ENCODE measurements around the gene CHCHD6. TPM values are rescaled to one million over a fixed set of nuclear protein-coding genes. Genes with fewer than 3 reads are reported as not detected.

CHCHD6 gene
- total and polyA plus RNA-seq, 2 of the 4 experiments (the other 2 are of a cell fraction): 18.8 to 28.9 TPM

- no peak overlapping the region for H3K9ac ChIP-seq (ENCODE audit: low read depth, low read length)
- DNase-seq: no peak
- H3K27me3 ChIP-seq (ENCODE audit: control insufficient read depth, insufficient read depth, low read length): no peaks in the 10 kb centered on the region
- H4K5ac ChIP-seq (ENCODE audit: low read depth, low read length): no peak overlapping the region
- H3K9me1 ChIP-seq (ENCODE audit: insufficient read depth, low read length): no peaks in the 10 kb centered on the region
- H4K91ac ChIP-seq (ENCODE audit: insufficient read depth, low read depth, low read length): no peak overlapping the region
- H2BK5ac ChIP-seq (ENCODE audit: low read depth, low read length, poor library complexity, severe bottlenecking): no peak overlapping the region
- no peak overlapping the region for H3K4ac ChIP-seq (ENCODE audit: low read depth, low read length)
- H2AK5ac ChIP-seq (ENCODE audit: low read depth, low read length): no peak overlapping the region
- H3K4me3 ChIP-seq (ENCODE audit: insufficient read depth, low read depth, low read length): no peak overlapping the region
- H3K9me3 ChIP-seq (ENCODE audit: control insufficient read depth, insufficient read depth, low read length): no peaks in the 10 kb centered on the region
- no CpG with 5 or more reads among the region's 1 CpG for WGBS, 2 experiments (ENCODE audit: extremely low coverage in 2 of 2, insufficient read length in 1 of 2)
- no peak overlapping the region for H3K27ac ChIP-seq (ENCODE audit: insufficient read depth, low read length)
- H3K4me1 ChIP-seq (ENCODE audit: control insufficient read depth, insufficient read depth, low read length): no peaks in the 10 kb centered on the region
- CTCF ChIA-PET: no interaction called here
- no peaks in the 10 kb centered on the region for H4K20me1 ChIP-seq (ENCODE audit: insufficient read depth, low read length)
- H3K56ac ChIP-seq (ENCODE audit: extremely low read depth, insufficient read depth, low read length): no peak overlapping the region
- TF ChIP-seq RAD21 (IDR thresholded peaks at IDR 0.05; ENCODE audit: low read length) (no peak), FOS (IDR thresholded peaks at IDR 0.05; ENCODE audit: low read depth, low read length) (no peak), NFE2L2 (IDR thresholded peaks at IDR 0.05; ENCODE audit: low read depth, low read length) (no peak), MXI1 (IDR thresholded peaks at IDR 0.05; ENCODE audit: borderline replicate concordance, low read depth, low read length) (no peak), SMC3 (IDR thresholded peaks at IDR 0.05; ENCODE audit: low read depth, low read length) (no peak), MAFK (IDR thresholded peaks at IDR 0.05; ENCODE audit: low read depth, low read length) (no peak), CEBPB (IDR thresholded peaks at IDR 0.05; ENCODE audit: low read depth, low read length) (no peak), RFX5 (IDR thresholded peaks at IDR 0.05; ENCODE audit: low read depth, low read length) (no peak), USF2 (IDR thresholded peaks at IDR 0.05; ENCODE audit: low read depth, low read length) (no peak)
- TF ChIP-seq, protein P1, sequence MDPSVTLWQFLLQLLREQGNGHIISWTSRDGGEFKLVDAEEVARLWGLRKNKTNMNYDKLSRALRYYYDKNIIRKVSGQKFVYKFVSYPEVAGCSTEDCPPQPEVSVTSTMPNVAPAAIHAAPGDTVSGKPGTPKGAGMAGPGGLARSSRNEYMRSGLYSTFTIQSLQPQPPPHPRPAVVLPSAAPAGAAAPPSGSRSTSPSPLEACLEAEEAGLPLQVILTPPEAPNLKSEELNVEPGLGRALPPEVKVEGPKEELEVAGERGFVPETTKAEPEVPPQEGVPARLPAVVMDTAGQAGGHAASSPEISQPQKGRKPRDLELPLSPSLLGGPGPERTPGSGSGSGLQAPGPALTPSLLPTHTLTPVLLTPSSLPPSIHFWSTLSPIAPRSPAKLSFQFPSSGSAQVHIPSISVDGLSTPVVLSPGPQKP (IDR thresholded peaks at IDR 0.05; ENCODE audit: borderline replicate concordance, low read depth, low read length): no peak
- H2BK20ac ChIP-seq (ENCODE audit: low read depth, low read length): no peak overlapping the region
- dilution Hi-C loops (cut with HindIII; ENCODE audit: low sequenced_read_pairs, unreplicated experiment) (no loop called here), intact Hi-C loops (cut with micrococcal nuclease) (no loop called here), in situ Hi-C loops (cut with MboI; ENCODE audit: low sequenced_read_pairs) (no loop called here)
- no peak for ATAC-seq (ENCODE audit: low read depth)
- no peak overlapping the region for H2AFZ ChIP-seq (replicated peaks; ENCODE audit: low read length, poor library complexity)
- no peak overlapping the region for H2BK15ac ChIP-seq (ENCODE audit: low read depth, low read length)
- H3K4me2 ChIP-seq (ENCODE audit: low read depth, low read length): no peak overlapping the region
- H3K36me3 ChIP-seq (ENCODE audit: control insufficient read depth, insufficient read depth, low read length): no peaks in the 10 kb centered on the region
- no peak overlapping the region for H3K14ac ChIP-seq (replicated peaks; ENCODE audit: low read depth, low read length)
- no peak overlapping the region for H2AK9ac ChIP-seq (replicated peaks; ENCODE audit: low read depth, low read length, poor library complexity)
- H2BK120ac ChIP-seq (ENCODE audit: low read depth, low read length): no peak overlapping the region
- no peak overlapping the region for H3K23ac ChIP-seq (ENCODE audit: low read depth, low read length)
- no TSS peak for BruUV-seq (replicated peaks)
- no peak overlapping the region for H4K8ac ChIP-seq (ENCODE audit: low read depth in 2 of 2, low read length in 2 of 2)
- POLR2A ChIA-PET (ENCODE audit: unreplicated experiment): no interaction called here
- H3K18ac ChIP-seq (ENCODE audit: low read depth, low read length): no peak overlapping the region
- H3K79me1 ChIP-seq (ENCODE audit: low read depth in 1 of 2, low read length in 2 of 2): peaks cover 0 to 2% of the 10 kb centered on the region in 2 experiments; a peak in 1 of 4 replicates
These were observed 56.5 kb downstream of the CHCHD6 start for GRCh38 chr3:126760541-126760940.

Data from IMR-90 (cell line).